HepG2 (cell line): ENCODE measurements around the gene KCNJ13. TPM values are rescaled to one million over a fixed set of nuclear protein-coding genes. Genes with fewer than 3 reads are reported as not detected.

Experiments
- ATAC-seq: fragments of 200-7000 bp; cut with Tn5 transposase; 3 replicates; pipeline ENCODE4 v1.9.1; 2020; ENCODE audit warnings: mild to moderate bottlenecking, moderate library complexity
- BruUV-seq: library from RNA; stranded (reverse); fragments of 400-500 nt; replicated peaks from 2 replicates; lab custom pipeline; 2021; lab: Mats Ljungman, UMichigan
- CTCF ChIA-PET: fragments of 300-600 bp; formaldehyde crosslinking; extraction: SDS; loops from one replicate; lab custom pipeline; 2021; ENCODE audit warnings: low total read pairs, inconsistent platforms, low intra/inter-chr PET ratio; lab: Yijun Ruan, JAX
- POLR2A ChIA-PET: fragments of 350-600 bp; sonication (Branson Sonifier 250); formaldehyde crosslinking; loops from one replicate; lab custom pipeline; 2020; ENCODE audit warnings: antibody characterized with exemption, inconsistent platforms; lab: Yijun Ruan, JAX
- DNase-seq: peaks from one replicate; pipeline ENCODE4 v3.0.0-alpha.2; 2015; ENCODE audit warnings: low spot score
- FAIRE-seq: peaks from 3 replicates; lab custom pipeline; 2011; peaks lifted over from hg19 to GRCh38; lab: Jason Lieb, UNC
- H2AFZ ChIP-seq: one replicate; pipeline ENCODE4 v1.6.1; 2011; ENCODE audit warnings: low read length, inconsistent platforms
- H3K27ac ChIP-seq: fragments of 300-600 bp; 3 replicates; pipeline ENCODE4 v1.8.0; 2011; ENCODE audit warnings: mixed run types, mild to moderate bottlenecking, mixed read lengths, low read length, inconsistent platforms; ENCODE audit not compliant: insufficient read depth; ENCODE audit errors: extremely low read length
- H3K27me3 ChIP-seq, 2 experiments: fragments of 200-600 bp in 1 of 2; 2 replicates in 1 of 2; 3 replicates in 1 of 2; pipeline versions ENCODE4 v1.6.0 to v1.8.0; 2011; ENCODE audit warnings: low read length in 2 of 2, mild to moderate bottlenecking in 2 of 2, moderate library complexity in 2 of 2, inconsistent platforms in 1 of 2; ENCODE audit not compliant: insufficient read depth in 2 of 2, control insufficient read depth in 1 of 2
- H3K36me3 ChIP-seq, 2 experiments: fragments of 200-600 bp in 1 of 2; replicated peaks in 1 of 2; 2 replicates in 1 of 2; 3 replicates in 1 of 2; pipeline versions ENCODE4 v1.5.1 to v1.8.0; 2011; ENCODE audit warnings: low read length in 2 of 2, inconsistent platforms in 1 of 2; ENCODE audit not compliant: insufficient read depth in 2 of 2, control insufficient read depth in 1 of 2
- H3K4me1 ChIP-seq: 2 replicates; pipeline ENCODE4 v1.5.1; 2012; ENCODE audit warnings: low read length, inconsistent platforms; ENCODE audit not compliant: insufficient read depth
- H3K4me2 ChIP-seq: 2 replicates; pipeline ENCODE4 v1.6.0; 2011; ENCODE audit warnings: low read depth, low read length, inconsistent platforms
- H3K4me3 ChIP-seq, 3 experiments: fragments of 200-600 bp in 1 of 3; sonication (generic), shearing (Covaris generic) in 1 of 3; replicated peaks in 1 of 3; 2 replicates each; pipeline ENCODE4 v1.5.1; 2011 to 2016; ENCODE audit warnings: low read length in 3 of 3, inconsistent platforms in 2 of 3, low read depth in 2 of 3, mild to moderate bottlenecking in 2 of 3, control low read depth in 1 of 3, mixed read lengths in 1 of 3; ENCODE audit not compliant: insufficient read depth in 1 of 3
- H3K79me2 ChIP-seq: one replicate; pipeline ENCODE4 v1.6.1; 2011; ENCODE audit warnings: low read length, inconsistent platforms; ENCODE audit not compliant: insufficient read depth
- H3K9ac ChIP-seq: 2 replicates; pipeline ENCODE4 v1.6.0; 2011; ENCODE audit warnings: mild to moderate bottlenecking, low read depth, low read length, inconsistent platforms; ENCODE audit not compliant: insufficient read depth
- H3K9me3 ChIP-seq: 2 replicates; pipeline ENCODE4 v1.5.1; 2012; ENCODE audit warnings: mild to moderate bottlenecking, low read length
- H4K20me1 ChIP-seq: 2 replicates; pipeline ENCODE4 v1.6.0; 2011; ENCODE audit warnings: inconsistent platforms, mild to moderate bottlenecking, low read length, moderate library complexity; ENCODE audit not compliant: insufficient read depth
- AHR ChIP-seq: IDR thresholded peaks from 2 replicates; pipeline ENCODE4 v1.6.1; 2018; ENCODE audit warnings: missing genetic modification reagents, missing compliant biosample characterization
- BCL6 ChIP-seq: IDR thresholded peaks from 2 replicates; pipeline ENCODE4 v1.6.1; 2016; ENCODE audit warnings: missing genetic modification reagents, missing compliant biosample characterization
- CENPBD1 ChIP-seq: sonication (generic); formaldehyde crosslinking; IDR thresholded peaks from 2 replicates; pipeline ENCODE4 v1.8.0; 2022; ENCODE audit warnings: missing genetic modification reagents, low read depth, mild to moderate bottlenecking, borderline replicate concordance
- EZH2 ChIP-seq: conservative IDR thresholded peaks from 2 replicates; pipeline ENCODE4 v1.6.1; 2012; ENCODE audit warnings: mild to moderate bottlenecking, low read depth, low read length, moderate library complexity
- HNRNPK ChIP-seq: fragments of 200-400 bp; formaldehyde crosslinking; IDR thresholded peaks from 2 replicates; pipeline ENCODE4 v1.6.1; 2018; ENCODE audit warnings: low read length, low read depth, moderate library complexity, mild to moderate bottlenecking; ENCODE audit not compliant: poor library complexity, severe bottlenecking
- ISL2 ChIP-seq: sonication (generic); formaldehyde crosslinking; IDR thresholded peaks from 2 replicates; pipeline ENCODE4 v1.5.0; 2020; ENCODE audit warnings: missing genetic modification reagents
- JDP2 ChIP-seq: sonication (generic); formaldehyde crosslinking; IDR thresholded peaks from 2 replicates; pipeline ENCODE4 v1.8.1; 2022; ENCODE audit warnings: missing genetic modification reagents, borderline replicate concordance
- JUNB ChIP-seq: sonication (generic); formaldehyde crosslinking; IDR thresholded peaks from 2 replicates; pipeline ENCODE4 v1.8.0; 2022; ENCODE audit warnings: missing genetic modification reagents, mild to moderate bottlenecking, borderline replicate concordance
- PHF21A ChIP-seq: sonication (generic); formaldehyde crosslinking; IDR thresholded peaks from 2 replicates; pipeline ENCODE4 v1.5.0; 2020; ENCODE audit warnings: mild to moderate bottlenecking, missing genetic modification reagents
- SMYD3 ChIP-seq: sonication (generic); formaldehyde crosslinking; IDR thresholded peaks from 2 replicates; pipeline ENCODE4 v1.8.1; 2023; ENCODE audit warnings: mild to moderate bottlenecking, missing genetic modification reagents
- ZNF234 ChIP-seq: sonication (generic); formaldehyde crosslinking; conservative IDR thresholded peaks from 2 replicates; pipeline ENCODE4 v1.5.1; 2020; ENCODE audit warnings: mild to moderate bottlenecking, missing genetic modification reagents
- ZNF3 ChIP-seq: IDR thresholded peaks from 2 replicates; pipeline ENCODE4 v1.7.0; 2017; ENCODE audit warnings: inconsistent platforms
- WGBS: methylation state at CpG from one replicate; pipeline ENCODE4 v1.1.6; 2017; ENCODE audit warnings: low lambda C conversion rate; 5-methylcytosine and 5-hydroxymethylcytosine counted together
- in situ Hi-C: cut with HindIII; loops from 2 replicates; pipeline ENCODE4 v1.10.0; 2017; ENCODE audit warnings: low pct_unique_long_range_greater_than_20kb; ENCODE audit not compliant: extremely low pct_ligation_motif_present
- intact Hi-C: fragments of 100-400 bp; cut with micrococcal nuclease; formaldehyde crosslinking; loops from one replicate; pipeline ENCODE4 v1.10.0; 2022; ENCODE audit not compliant: unreplicated experiment
- polyA plus RNA-seq, 8 experiments: library from polyadenylated mRNA; depleted of rRNA in 3 of 8; stranded (reverse) in 7 of 8; unstranded in 1 of 8; fragments of >200 nt; fragmentation: Illumina TruSeq in 4 of 8; extraction: Trizol in 4 of 8; gene quantifications; 2 replicates each; pipeline versions ENCODE4 v1.2.1 to v1.2.3, GENCODE V29; 2011 to 2016; ENCODE audit warnings: low read depth in 4 of 8, missing spikeins in 1 of 8, mixed read lengths in 1 of 8; ENCODE audit not compliant: insufficient read depth in 1 of 8
- total RNA-seq, 5 experiments: library from RNA; depleted of rRNA; stranded (reverse); fragments of >200 nt; fragmentation: Illumina TruSeq; extraction: Trizol; gene quantifications; 2 replicates each; pipeline ENCODE4 v1.2.3, GENCODE V29; 2016; ENCODE audit warnings: low read depth in 1 of 5
- TF ChIP-seq, protein P1 (sequence below): sonication (generic); formaldehyde crosslinking; IDR thresholded peaks from 2 replicates; pipeline ENCODE4 v1.5.1; 2020; ENCODE audit warnings: mild to moderate bottlenecking, missing genetic modification reagents, borderline replicate concordance
- TF ChIP-seq, protein P2 (sequence below): sonication (generic); formaldehyde crosslinking; IDR thresholded peaks from 2 replicates; pipeline ENCODE4 v1.4.0; 2020; ENCODE audit warnings: low read depth, mild to moderate bottlenecking, missing genetic modification reagents

KCNJ13 gene
- total and polyA plus RNA-seq, 2 of the 13 experiments (the other 11 are each of a cell fraction or from before 2014, with no cell fraction given): not detected

DNA sequence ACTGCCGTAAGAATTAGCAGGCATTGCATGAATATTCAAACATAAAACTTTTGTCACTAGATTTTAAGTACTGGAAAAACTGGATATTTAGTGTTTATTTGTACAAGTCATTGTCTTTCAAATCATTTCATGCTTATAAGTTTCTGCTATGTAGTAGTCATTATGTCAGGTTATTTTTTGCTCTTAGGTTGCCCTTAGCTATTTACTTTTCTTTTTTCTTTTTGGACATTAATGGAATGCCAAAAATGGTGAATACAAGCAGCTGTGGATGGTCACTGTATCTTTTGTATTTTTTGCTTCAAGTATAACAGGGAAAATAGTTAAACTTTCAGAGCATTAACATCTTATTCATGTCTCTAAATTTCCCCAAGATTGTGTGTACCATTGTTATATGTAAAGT is 18.6 kb upstream of the KCNJ13 start:
- no peak for DNase-seq
- WGBS: 97% methylated on average over 1 of the region's 1 CpG

More for the DNA sequence above, 18.6 kb upstream of the KCNJ13 start:
- FAIRE-seq (no peak), ATAC-seq (no peak)
- TF ChIP-seq CENPBD1 (no peak), EZH2 (no peak), ISL2 (CRISPR knock-in tag) (no peak), AHR (no peak), ZNF3 (CRISPR knock-in tag) (no peak), BCL6 (CRISPR knock-in tag) (no peak), HNRNPK (no peak), ZNF234 (no peak), PHF21A (CRISPR knock-in tag) (no peak), JUNB (CRISPR knock-in tag) (no peak), JDP2 (no peak), SMYD3 (CRISPR knock-in tag) (no peak)
- TF ChIP-seq, protein P1, sequence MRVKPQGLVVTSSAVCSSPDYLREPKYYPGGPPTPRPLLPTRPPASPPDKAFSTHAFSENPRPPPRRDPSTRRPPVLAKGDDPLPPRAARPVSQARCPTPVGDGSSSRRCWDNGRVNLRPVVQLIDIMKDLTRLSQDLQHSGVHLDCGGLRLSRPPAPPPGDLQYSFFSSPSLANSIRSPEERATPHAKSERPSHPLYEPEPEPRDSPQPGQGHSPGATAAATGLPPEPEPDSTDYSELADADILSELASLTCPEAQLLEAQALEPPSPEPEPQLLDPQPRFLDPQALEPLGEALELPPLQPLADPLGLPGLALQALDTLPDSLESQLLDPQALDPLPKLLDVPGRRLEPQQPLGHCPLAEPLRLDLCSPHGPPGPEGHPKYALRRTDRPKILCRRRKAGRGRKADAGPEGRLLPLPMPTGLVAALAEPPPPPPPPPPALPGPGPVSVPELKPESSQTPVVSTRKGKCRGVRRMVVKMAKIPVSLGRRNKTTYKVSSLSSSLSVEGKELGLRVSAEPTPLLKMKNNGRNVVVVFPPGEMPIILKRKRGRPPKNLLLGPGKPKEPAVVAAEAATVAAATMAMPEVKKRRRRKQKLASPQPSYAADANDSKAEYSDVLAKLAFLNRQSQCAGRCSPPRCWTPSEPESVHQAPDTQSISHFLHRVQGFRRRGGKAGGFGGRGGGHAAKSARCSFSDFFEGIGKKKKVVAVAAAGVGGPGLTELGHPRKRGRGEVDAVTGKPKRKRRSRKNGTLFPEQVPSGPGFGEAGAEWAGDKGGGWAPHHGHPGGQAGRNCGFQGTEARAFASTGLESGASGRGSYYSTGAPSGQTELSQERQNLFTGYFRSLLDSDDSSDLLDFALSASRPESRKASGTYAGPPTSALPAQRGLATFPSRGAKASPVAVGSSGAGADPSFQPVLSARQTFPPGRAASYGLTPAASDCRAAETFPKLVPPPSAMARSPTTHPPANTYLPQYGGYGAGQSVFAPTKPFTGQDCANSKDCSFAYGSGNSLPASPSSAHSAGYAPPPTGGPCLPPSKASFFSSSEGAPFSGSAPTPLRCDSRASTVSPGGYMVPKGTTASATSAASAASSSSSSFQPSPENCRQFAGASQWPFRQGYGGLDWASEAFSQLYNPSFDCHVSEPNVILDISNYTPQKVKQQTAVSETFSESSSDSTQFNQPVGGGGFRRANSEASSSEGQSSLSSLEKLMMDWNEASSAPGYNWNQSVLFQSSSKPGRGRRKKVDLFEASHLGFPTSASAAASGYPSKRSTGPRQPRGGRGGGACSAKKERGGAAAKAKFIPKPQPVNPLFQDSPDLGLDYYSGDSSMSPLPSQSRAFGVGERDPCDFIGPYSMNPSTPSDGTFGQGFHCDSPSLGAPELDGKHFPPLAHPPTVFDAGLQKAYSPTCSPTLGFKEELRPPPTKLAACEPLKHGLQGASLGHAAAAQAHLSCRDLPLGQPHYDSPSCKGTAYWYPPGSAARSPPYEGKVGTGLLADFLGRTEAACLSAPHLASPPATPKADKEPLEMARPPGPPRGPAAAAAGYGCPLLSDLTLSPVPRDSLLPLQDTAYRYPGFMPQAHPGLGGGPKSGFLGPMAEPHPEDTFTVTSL (CRISPR knock-in tag): no peak
- TF ChIP-seq, protein P2, sequence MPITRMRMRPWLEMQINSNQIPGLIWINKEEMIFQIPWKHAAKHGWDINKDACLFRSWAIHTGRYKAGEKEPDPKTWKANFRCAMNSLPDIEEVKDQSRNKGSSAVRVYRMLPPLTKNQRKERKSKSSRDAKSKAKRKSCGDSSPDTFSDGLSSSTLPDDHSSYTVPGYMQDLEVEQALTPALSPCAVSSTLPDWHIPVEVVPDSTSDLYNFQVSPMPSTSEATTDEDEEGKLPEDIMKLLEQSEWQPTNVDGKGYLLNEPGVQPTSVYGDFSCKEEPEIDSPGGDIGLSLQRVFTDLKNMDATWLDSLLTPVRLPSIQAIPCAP (CRISPR knock-in tag): no peak
- Histone ChIP-seq H3K9ac (no peak overlapping the region), H3K4me1 (no peaks in the 10 kb centered on the region), H4K20me1 (no peaks in the 10 kb centered on the region), H3K9me3 (no peaks in the 10 kb centered on the region), H3K4me3 (no peak overlapping the region), H3K27ac (no peak overlapping the region), H3K27me3 (no peaks in the 10 kb centered on the region), H2AFZ (no peak overlapping the region), H3K79me2 (no peaks in the 10 kb centered on the region), H3K4me2 (no peak overlapping the region), H3K36me3 (peaks cover 40 to 91% of the 10 kb centered on the region in 2 experiments)
- BruUV-seq: no TSS peak
- ChIA-PET POLR2A (no interaction called here), CTCF (no interaction called here)
- in situ Hi-C loops: no loop called here
- intact Hi-C loops: no loop called here
